GM21717 (cell line): ENCODE data around the gene POU4F3.

Source experiments
- ATAC-seq: cut with Tn5 transposase; IDR thresholded peaks from one replicate; pipeline ENCODE4 v1.9.1; 2021; ENCODE audit warnings: mild to moderate bottlenecking, moderate library complexity; ENCODE audit not compliant: unreplicated experiment

The POU4F3 gene

GRCh38 chr5:146390469-146390868 lies 51.8 kb downstream of the POU4F3 start:
- no peak for ATAC-seq
